ENCODE results near the gene CENPX. TPM values are rescaled to one million over a fixed set of nuclear protein-coding genes. Genes with fewer than 3 reads are reported as not detected.

The CENPX gene
- total and polyA plus RNA-seq, 2 donors (not counting 3 experiments of a cell fraction or from before 2014, with no cell fraction given) = 56.2 to 67.2 TPM

GRCh38 chr17:82062984-82063368, 40.3 kb upstream of the CENPX start:
- peaks cover 14% of the 10 kb centered on the region for H3K79me2 ChIP-seq (ENCODE audit: control insufficient read depth, insufficient read depth, low read length)
- H2AFZ ChIP-seq (ENCODE audit: low read depth, low read length) = no peak overlapping the region
- H3K9me1 ChIP-seq (replicated peaks; ENCODE audit: control insufficient read depth, extremely low read depth, insufficient read depth, low read length) = no peaks in the 10 kb centered on the region
- H3K4me2 ChIP-seq (ENCODE audit: insufficient read depth, low read length) = no peak overlapping the region
- H3K36me3 ChIP-seq (ENCODE audit: control insufficient read depth in 2 of 2, extremely low read depth in 1 of 2, insufficient read depth in 2 of 2, low read length in 2 of 2) = peaks cover 0 to 28% of the 10 kb centered on the region in 2 experiments
- no peak for DNase-seq (ENCODE audit: low read depth, low spot score)
- TF ChIP-seq JUN (IDR thresholded peaks at IDR 0.05; ENCODE audit: borderline replicate concordance, insufficient read depth, insufficient read length, low read depth) = no peak
- H3K27ac ChIP-seq (ENCODE audit: insufficient read depth, low read depth, low read length) = no peak overlapping the region
- H3K4me3 ChIP-seq (replicated peaks in 1 of 3; ENCODE audit: insufficient read depth in 1 of 3, low read depth in 1 of 3, low read length in 3 of 3) = no peak overlapping the region
- no peaks in the 10 kb centered on the region for H3K27me3 ChIP-seq (ENCODE audit: control insufficient read depth in 2 of 2, insufficient read depth in 2 of 2, low read length in 2 of 2)
- POLR2A ChIA-PET = no interaction called here
- BruUV-seq (replicated peaks) = no TSS peak
- peaks cover 15% of the 10 kb centered on the region for H3K4me1 ChIP-seq (ENCODE audit: control insufficient read depth, extremely low read depth, insufficient read depth, low read length)
- dilution Hi-C loops (cut with MboI; ENCODE audit: extremely low pct_ligation_motif_present, low sequenced_read_pairs) = no loop called here
- no peaks in the 10 kb centered on the region for H3K9me3 ChIP-seq (replicated peaks; ENCODE audit: control insufficient read depth, insufficient read depth, low read length)
- H3K9ac ChIP-seq (replicated peaks; ENCODE audit: extremely low read depth, insufficient read depth, low read length) = no peak overlapping the region
- CTCF ChIA-PET = interaction anchor here (1.0 to 1.2 kb wide), 2 partner anchors 32 to 104 kb away, joined by 3 read pairs; no protein-coding TSS in a partner anchor
- H4K20me1 ChIP-seq (replicated peaks; ENCODE audit: control insufficient read depth, extremely low read depth, insufficient read depth, low read length) = no peaks in the 10 kb centered on the region
- intact Hi-C loops (cut with micrococcal nuclease) = no loop called here
- FAIRE-seq = no peak

- no TSS peak for BruUV-seq (replicated peaks)
- Histone ChIP-seq H3K27ac (ENCODE audit: insufficient read depth, low read depth, low read length) (no peak overlapping the region), H3K79me2 (ENCODE audit: control insufficient read depth, insufficient read depth, low read length) (peaks cover 14% of the 10 kb centered on the region), H3K4me2 (ENCODE audit: insufficient read depth, low read length) (no peak overlapping the region), H3K36me3 (ENCODE audit: control insufficient read depth in 2 of 2, extremely low read depth in 1 of 2, insufficient read depth in 2 of 2, low read length in 2 of 2) (peaks cover 0 to 34% of the 10 kb centered on the region in 2 experiments), H3K4me1 (ENCODE audit: control insufficient read depth, extremely low read depth, insufficient read depth, low read length) (peaks cover 15% of the 10 kb centered on the region), H3K9me1 (replicated peaks; ENCODE audit: control insufficient read depth, extremely low read depth, insufficient read depth, low read length) (no peaks in the 10 kb centered on the region), H3K9ac (replicated peaks; ENCODE audit: extremely low read depth, insufficient read depth, low read length) (no peak overlapping the region), H4K20me1 (replicated peaks; ENCODE audit: control insufficient read depth, extremely low read depth, insufficient read depth, low read length) (no peaks in the 10 kb centered on the region), H3K27me3 (ENCODE audit: control insufficient read depth in 2 of 2, insufficient read depth in 2 of 2, low read length in 2 of 2) (no peaks in the 10 kb centered on the region), H2AFZ (ENCODE audit: low read depth, low read length) (no peak overlapping the region), H3K4me3 (replicated peaks in 1 of 3; ENCODE audit: insufficient read depth in 1 of 3, low read depth in 1 of 3, low read length in 3 of 3) (no peak overlapping the region), H3K9me3 (replicated peaks; ENCODE audit: control insufficient read depth, insufficient read depth, low read length) (no peaks in the 10 kb centered on the region)
- POLR2A ChIA-PET = no interaction called here
- dilution Hi-C loops (cut with MboI; ENCODE audit: extremely low pct_ligation_motif_present, low sequenced_read_pairs) (no loop called here), intact Hi-C loops (cut with micrococcal nuclease) (no loop called here)
- TF ChIP-seq EZH2 (IDR thresholded peaks at IDR 0.05; ENCODE audit: borderline replicate concordance, low read depth, low read length, severe bottlenecking) (no peak), MAX (IDR thresholded peaks at IDR 0.05; ENCODE audit: insufficient read depth, insufficient read length) (no peak), JUN (IDR thresholded peaks at IDR 0.05; ENCODE audit: borderline replicate concordance, insufficient read depth, insufficient read length, low read depth) (no peak), POLR2A (IDR thresholded peaks at IDR 0.05; ENCODE audit: low read depth, low read length) (no peak), FOS (IDR thresholded peaks at IDR 0.05; ENCODE audit: borderline replicate concordance, insufficient read depth, low read length) (no peak), GATA2 (IDR thresholded peaks at IDR 0.05; ENCODE audit: insufficient read depth, insufficient read length, low read depth, low read length) (no peak), MYC (IDR thresholded peaks at IDR 0.05; ENCODE audit: low read depth, low read length) (no peak), POLR2AphosphoS5 (IDR thresholded peaks at IDR 0.05; ENCODE audit: insufficient read depth, low read depth, low read length) (no peak), CTCF (IDR thresholded peaks at IDR 0.05; ENCODE audit: extremely low read depth in 1 of 2, insufficient read depth in 1 of 2, low read depth in 1 of 2, low read length in 2 of 2) (no peak)
- CTCF ChIA-PET = interaction anchor here (1.0 kb wide), 1 partner anchor 103 kb away, joined by 3 read pairs; no protein-coding TSS in a partner anchor
- FAIRE-seq (no peak), DNase-seq (ENCODE audit: low read depth, low spot score) (no peak)
These were observed 39.7 kb upstream of the CENPX start for GRCh38 chr17:82062076-82062983.
